Spinal cord (tissue), 10 donors: ENCODE data around the gene PML. TPM values are rescaled to one million over a fixed set of nuclear protein-coding genes. Genes with fewer than 3 reads are reported as not detected.
A peak's percentile ranks its signal among the peaks of the same experiment; 100 is the strongest.

Source experiments
- DNase-seq, 6 donors: peaks; one replicate each; pipeline versions ENCODE4 v3.0.0 to v3.0.0-alpha.2; 2013 to 2015; ENCODE audit warnings: low spot score in 6 of 6, low read depth in 4 of 6
- H3K27ac ChIP-seq: one replicate; pipeline ENCODE4 v1.5.1; 2013; ENCODE audit warnings: low read depth, low read length, control low read depth
- H3K27me3 ChIP-seq: one replicate; pipeline ENCODE4 v1.6.1; 2013; ENCODE audit warnings: low read length; ENCODE audit not compliant: control insufficient read depth, insufficient read depth
- H3K36me3 ChIP-seq: one replicate; pipeline ENCODE4 v1.6.1; 2013; ENCODE audit warnings: low read length; ENCODE audit not compliant: control insufficient read depth, insufficient read depth
- H3K4me1 ChIP-seq: one replicate; pipeline ENCODE4 v1.6.1; 2013; ENCODE audit warnings: low read length; ENCODE audit not compliant: control insufficient read depth, insufficient read depth
- H3K4me3 ChIP-seq: one replicate; pipeline ENCODE4 v1.5.1; 2013; ENCODE audit warnings: low read depth, low read length, control low read depth
- H3K9me3 ChIP-seq: one replicate; pipeline ENCODE4 v1.6.1; 2013; ENCODE audit warnings: low read length; ENCODE audit not compliant: control insufficient read depth, insufficient read depth
- WGBS: methylation state at CpG from one replicate; pipeline ENCODE4 v1.1.5; 2013; ENCODE audit warnings: missing lambda C conversion rate; ENCODE audit not compliant: insufficient coverage; 5-methylcytosine and 5-hydroxymethylcytosine counted together
- polyA plus RNA-seq, 2 donors: library from polyadenylated mRNA; unstranded; fragments of 120-200 nt; gene quantifications; one replicate each; pipeline ENCODE4 v1.2.1, GENCODE V29; 2013; ENCODE audit not compliant: insufficient read length in 2 of 2
- total RNA-seq, 2 donors: library from RNA; depleted of rRNA in 1 of 2; stranded (reverse); fragments of 120-200 nt in 1 of 2; fragments of >200 nt in 1 of 2; gene quantifications; one replicate each; pipeline versions ENCODE4 v1.2.3 to v1.2.4, GENCODE V29; 2013 to 2014
- donor health status: healthy.

The PML gene
- total and polyA plus RNA-seq, 4 donors = 13.5 to 29.4 (median 20.0) TPM

DNA sequence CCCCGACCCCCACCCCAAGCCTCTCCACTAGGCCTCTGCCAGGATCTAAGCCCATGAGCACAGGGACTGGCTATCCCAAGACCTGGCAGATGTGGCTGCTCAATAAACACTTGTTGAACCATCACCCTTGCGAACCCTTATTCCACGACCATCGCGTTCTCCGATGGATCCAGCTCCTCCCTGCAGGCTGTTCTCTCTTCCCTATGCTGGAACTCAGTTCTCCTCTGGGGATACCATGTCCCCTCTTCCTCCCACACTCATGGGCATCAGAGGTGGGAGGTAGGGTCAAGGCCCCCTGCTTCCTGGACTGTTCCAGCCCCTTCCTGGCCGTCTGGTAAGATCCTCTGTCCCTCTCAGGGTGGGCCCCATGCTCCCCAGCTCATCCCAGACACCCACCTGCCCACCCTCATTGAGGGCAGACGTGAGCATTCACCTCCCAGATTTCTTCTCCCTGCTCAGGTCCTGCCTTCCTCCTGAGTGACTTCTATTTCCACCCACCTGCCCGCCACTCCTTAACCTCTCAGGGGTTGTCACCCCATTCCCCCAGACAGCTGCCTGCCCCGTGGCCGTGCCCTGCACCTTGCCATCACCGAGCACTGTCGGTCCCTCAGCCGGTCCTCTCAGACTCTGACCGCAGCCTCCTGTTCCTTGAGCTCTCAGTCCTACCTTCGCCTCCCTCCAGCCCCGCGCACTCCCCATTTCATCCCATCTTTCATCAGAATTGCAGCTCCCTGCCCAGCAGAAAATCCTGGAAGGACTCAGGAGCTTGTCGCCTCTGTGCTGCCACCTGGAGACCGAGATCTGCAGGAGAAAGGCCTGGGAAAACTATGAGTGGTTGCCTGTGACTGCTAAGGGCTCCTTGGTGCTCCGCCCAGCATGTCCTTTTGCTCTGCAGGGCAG is 42.0 kb downstream of the PML start:
- H3K27me3 ChIP-seq = no peaks in the 10 kb centered on the region
- peaks cover 18% of the 10 kb centered on the region for H3K4me1 ChIP-seq
- DNase-seq = peak in 5 of 6 donors; percentile 39 to 87 (median 56)
- H3K4me3 ChIP-seq = no peak overlapping the region
- whole genome bisulfite sequencing = 61% methylated on average over 21 of the region's 21 CpGs
- H3K9me3 ChIP-seq = no peaks in the 10 kb centered on the region
- peaks cover 65% of the 10 kb centered on the region for H3K36me3 ChIP-seq
- no peak overlapping the region for H3K27ac ChIP-seq

DNA sequence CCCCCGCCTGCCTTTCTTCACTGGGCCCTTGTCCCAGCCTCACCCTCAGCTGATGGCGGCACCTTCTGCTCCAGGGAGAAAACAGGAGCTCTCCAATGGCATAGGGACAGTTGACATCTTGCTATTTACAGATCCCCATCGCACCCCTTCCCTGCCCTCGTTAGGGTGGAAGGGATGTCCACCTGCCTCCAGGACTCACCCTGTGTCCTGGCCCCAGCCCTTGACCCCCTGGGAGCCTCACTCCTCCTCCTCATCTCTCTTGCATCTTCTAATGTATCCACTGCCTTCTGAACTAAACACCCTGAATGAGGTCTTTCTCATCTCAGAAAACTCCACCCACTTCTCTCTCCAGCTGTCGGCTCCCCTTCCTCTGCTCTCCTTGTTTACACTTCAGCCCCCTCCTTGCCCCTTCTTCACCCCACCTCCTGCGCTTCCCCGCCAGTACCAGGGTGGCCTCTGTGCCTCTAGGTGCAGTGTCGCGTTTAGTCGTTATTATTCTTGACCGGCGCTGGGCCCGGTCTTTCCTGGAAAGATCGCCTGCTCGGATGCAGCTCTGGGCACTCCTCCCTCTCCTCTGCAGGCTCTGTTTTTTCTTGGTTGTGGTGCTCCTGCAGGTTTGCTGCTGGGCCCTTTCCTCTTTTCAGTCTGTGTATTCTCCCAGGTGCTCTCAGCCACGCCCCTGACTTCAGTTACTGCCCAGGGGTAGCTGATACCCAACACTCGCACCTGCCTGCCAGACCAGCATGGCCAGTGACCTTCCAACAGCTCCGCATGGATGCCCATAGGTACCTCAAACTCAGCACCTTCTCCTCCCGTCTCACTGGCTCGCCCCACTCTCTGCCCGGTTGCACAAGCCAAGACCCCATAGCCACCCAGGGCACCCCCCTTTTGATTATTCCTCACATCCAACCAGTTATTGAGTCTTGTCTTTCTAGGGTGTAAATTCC is 42.9 kb downstream of the PML start:
- peak in 1 of 6 donors; percentile 3 for DNase-seq
- WGBS = 65% methylated on average over 18 of the region's 21 CpGs
- H3K9me3 ChIP-seq = no peaks in the 10 kb centered on the region
- peaks cover 63% of the 10 kb centered on the region for H3K36me3 ChIP-seq
- H3K4me3 ChIP-seq = no peak overlapping the region
- H3K4me1 ChIP-seq = peaks cover 18% of the 10 kb centered on the region
- H3K27ac ChIP-seq = no peak overlapping the region
- H3K27me3 ChIP-seq = no peaks in the 10 kb centered on the region

DNA sequence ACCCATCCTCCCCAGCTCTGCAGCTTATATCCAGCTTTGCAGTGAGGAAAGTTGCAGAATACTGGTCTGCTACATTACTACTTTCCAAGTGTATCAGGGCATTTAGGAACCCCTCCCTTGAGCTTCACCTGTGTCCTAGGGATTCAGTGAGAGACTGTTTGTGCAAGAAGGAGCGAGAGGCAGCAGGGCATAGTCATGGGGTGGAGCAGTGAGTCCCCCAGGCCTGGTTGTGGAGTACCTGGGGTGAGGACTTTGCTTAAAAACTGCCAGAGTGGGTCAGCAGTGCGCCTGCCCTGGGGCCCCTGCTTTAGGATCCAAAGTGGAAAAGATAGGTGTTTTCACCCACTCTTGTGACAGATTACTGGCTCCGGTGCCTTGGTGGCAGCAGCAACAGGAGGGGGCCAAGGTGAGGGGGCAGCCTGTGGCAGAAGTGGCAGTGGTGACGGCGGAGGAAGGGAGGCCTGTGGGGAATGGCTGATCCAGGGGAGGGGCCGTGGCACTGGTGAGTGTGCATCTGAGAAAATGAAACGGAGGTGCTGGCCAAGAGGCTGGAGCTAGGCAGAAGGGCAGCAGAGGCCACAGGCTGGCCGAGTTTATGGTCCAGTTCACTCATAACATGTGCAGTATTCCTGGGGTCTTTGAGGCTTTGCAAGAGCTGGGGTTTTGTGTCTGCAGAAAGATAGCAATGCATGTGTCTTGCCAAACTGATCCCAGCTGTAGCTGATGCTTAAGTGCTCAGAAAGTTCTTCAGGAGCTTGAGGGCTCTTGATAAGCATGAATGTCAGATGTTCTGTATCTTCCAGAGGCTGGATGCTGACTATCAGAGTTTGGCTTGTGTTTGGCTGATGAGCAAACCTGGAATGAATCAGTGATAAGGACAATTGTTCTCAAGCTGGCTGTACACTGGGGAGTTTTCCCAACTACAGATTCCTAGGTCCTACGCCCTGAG is 44.5 kb downstream of the PML start:
- Histone ChIP-seq H3K4me3 (no peak overlapping the region), H3K36me3 (peaks cover 62% of the 10 kb centered on the region), H3K4me1 (peaks cover 18% of the 10 kb centered on the region), H3K27me3 (no peaks in the 10 kb centered on the region), H3K9me3 (no peaks in the 10 kb centered on the region), H3K27ac (no peak overlapping the region)
- 83% methylated on average over 9 of the region's 9 CpGs for WGBS
- no peak for DNase-seq

GRCh38 chr15:74039656-74040010 is 45.1 kb downstream of the PML start:
- 78% methylated on average over 3 of the region's 5 CpGs for WGBS
- Histone ChIP-seq H3K9me3 (no peaks in the 10 kb centered on the region), H3K27ac (no peak overlapping the region), H3K4me3 (no peak overlapping the region), H3K4me1 (peaks cover 18% of the 10 kb centered on the region), H3K27me3 (no peaks in the 10 kb centered on the region), H3K36me3 (peaks cover 62% of the 10 kb centered on the region)
- DNase-seq = no peak

DNA sequence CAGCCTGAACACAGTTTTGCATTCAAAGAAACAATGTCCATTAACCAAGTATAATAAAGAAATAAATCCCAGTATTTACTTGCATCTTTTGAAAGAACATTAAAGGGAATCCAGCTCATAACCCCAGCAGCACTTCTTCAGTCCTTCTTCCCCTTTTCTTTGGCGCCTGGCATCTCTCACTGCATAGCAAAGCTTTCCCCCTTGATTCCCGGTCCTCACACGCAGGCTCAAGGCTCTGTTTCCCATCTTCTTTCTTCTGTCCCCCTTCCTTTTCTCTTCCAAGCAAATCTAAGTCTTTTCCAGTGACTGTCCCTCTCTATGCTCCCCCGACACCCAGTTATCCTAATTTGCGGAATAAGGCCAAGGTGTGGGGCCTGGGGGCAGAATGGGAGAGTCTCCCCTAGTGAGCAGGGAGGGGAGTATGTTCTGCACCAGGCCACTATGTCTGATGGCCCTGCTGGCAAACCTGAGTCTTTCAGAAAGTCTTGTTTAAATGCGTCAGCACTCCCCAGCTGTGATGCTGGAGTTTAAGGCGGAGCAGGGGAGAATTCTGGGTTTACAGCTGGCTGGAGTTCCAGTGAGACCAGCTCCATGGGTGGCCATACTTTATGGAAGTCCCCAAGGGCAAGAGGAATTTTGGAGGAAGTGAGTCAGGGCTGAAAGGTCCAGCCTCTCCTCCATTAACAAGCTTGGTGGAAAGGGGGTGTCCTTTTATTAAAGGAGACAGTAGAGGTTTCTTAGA is 45.8 kb downstream of the PML start:
- DNase-seq = peak in 1 of 6 donors; percentile 44

DNA sequence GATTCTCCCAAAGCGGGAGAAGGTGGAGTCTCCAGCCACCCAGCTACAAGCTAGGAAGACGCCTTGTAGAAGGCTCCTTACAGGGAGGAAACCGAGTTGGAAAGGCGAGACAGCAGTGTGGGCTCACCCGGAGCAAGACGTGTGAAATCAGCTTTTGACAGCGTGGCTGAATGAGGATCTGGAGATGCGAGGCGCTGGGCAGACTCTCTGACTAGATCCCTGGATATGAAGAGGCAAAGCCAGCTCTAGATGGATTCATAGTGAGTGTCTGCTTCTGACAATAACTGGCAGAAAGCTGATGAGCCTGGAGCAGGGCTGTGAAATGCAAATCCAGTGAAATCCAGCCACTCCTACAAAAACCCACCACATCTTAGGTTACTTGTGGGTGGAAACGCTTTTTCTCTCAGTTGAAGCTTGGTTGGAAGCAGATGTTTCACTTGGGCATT is 46.8 kb downstream of the PML start:
- no peaks in the 10 kb centered on the region for H3K9me3 ChIP-seq
- no peak overlapping the region for H3K27ac ChIP-seq
- WGBS = 82% methylated on average over 9 of the region's 10 CpGs
- no peaks in the 10 kb centered on the region for H3K27me3 ChIP-seq
- H3K4me3 ChIP-seq = no peak overlapping the region
- H3K36me3 ChIP-seq = peaks cover 58% of the 10 kb centered on the region
- no peak for DNase-seq
- H3K4me1 ChIP-seq = peaks cover 17% of the 10 kb centered on the region

More for the DNA sequence above, 45.8 kb downstream of the PML start:
- Histone ChIP-seq H3K9me3 (no peaks in the 10 kb centered on the region), H3K4me1 (peaks cover 18% of the 10 kb centered on the region), H3K27ac (no peak overlapping the region), H3K27me3 (no peaks in the 10 kb centered on the region), H3K36me3 (peaks cover 62% of the 10 kb centered on the region), H3K4me3 (no peak overlapping the region)
- 72% methylated on average over 5 of the region's 7 CpGs for WGBS

GRCh38 chr15:74041777-74042435 is 47.4 kb downstream of the PML start:
- Histone ChIP-seq H3K36me3 (peaks cover 53% of the 10 kb centered on the region), H3K4me1 (peaks cover 11% of the 10 kb centered on the region)

DNA sequence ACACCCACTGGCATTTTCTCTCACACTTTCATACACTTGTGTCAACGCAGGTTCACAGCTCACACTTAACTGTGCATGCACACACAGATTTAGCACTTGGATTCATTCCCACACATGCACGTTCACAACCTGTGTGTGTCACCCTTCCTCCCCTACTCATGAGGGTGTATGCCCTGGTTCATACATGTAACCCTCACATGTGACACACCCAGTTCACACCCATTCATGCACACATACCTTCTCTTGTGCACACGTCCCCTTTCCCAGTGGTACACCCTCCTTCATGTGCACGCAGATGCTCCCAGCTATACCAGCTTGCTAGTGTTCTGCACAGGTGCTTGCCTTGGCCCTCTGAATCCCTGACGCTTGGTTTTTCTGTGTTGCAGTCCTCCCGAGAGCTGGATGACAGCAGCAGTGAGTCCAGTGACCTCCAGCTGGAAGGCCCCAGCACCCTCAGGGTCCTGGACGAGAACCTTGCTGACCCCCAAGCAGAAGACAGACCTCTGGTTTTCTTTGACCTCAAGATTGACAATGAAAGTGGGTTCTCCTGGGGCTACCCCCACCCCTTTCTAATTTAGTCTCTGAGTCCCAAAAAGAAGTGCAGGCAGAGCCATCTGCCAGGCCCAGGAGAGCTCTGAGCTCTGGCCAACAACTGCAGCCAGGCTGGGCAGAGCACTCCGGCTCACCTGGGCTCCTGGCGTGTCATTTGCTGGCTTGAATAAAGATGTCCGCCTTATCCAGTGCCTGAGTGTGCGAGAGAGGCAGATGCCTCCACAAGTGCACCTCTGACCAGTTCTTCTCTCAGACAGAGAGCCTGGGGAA is 48.3 kb downstream of the PML start:
- H3K27me3 ChIP-seq = no peaks in the 10 kb centered on the region
- peaks cover 3% of the 10 kb centered on the region for H3K4me1 ChIP-seq
- no peak overlapping the region for H3K4me3 ChIP-seq
- 89% methylated on average over 11 of the region's 11 CpGs for WGBS
- DNase-seq = no peak
- H3K9me3 ChIP-seq = no peaks in the 10 kb centered on the region
- peaks cover 44% of the 10 kb centered on the region for H3K36me3 ChIP-seq
- H3K27ac ChIP-seq = no peak overlapping the region

More at GRCh38 chr15:74041777-74042435, 47.4 kb downstream of the PML start:
- no peaks in the 10 kb centered on the region for H3K9me3 ChIP-seq
- no peak overlapping the region for H3K4me3 ChIP-seq
- WGBS = 89% methylated on average over 8 of the region's 8 CpGs
- DNase-seq = no peak
- H3K27me3 ChIP-seq = no peaks in the 10 kb centered on the region
- no peak overlapping the region for H3K27ac ChIP-seq
